Stomach (tissue), 9 donors: ENCODE data around the gene MACC1. TPM values are rescaled to one million over a fixed set of nuclear protein-coding genes. Genes with fewer than 3 reads are reported as not detected.
"Not testable (repeated sequence)": the region's sequence is repeated elsewhere in the genome, so short reads cannot be mapped to it uniquely, and the experiment has no call there.

Experiments
- DNase-seq, 2 donors: peaks; one replicate each; pipeline versions ENCODE4 v3.0.0 to v3.0.0-alpha.2; 2013 to 2019
- H3K27ac ChIP-seq, 5 donors: fragments of 200-600 bp in 4 of 5; sonication (generic) in 4 of 5; one replicate each; pipeline ENCODE4 v1.5.1; 2013 to 2019; ENCODE audit warnings: mild to moderate bottlenecking in 1 of 5, moderate library complexity in 1 of 5
- H3K27me3 ChIP-seq, 3 donors: fragments of 200-600 bp; sonication (generic); one replicate each; pipeline ENCODE4 v1.5.1; 2017 to 2019; ENCODE audit warnings: mixed run types in 1 of 3
- H3K36me3 ChIP-seq, 4 donors: fragments of 200-600 bp; sonication (generic); 1 replicate in 3 of 4; 2 replicates in 1 of 4; pipeline ENCODE4 v1.5.1; 2016 to 2019
- H3K4me1 ChIP-seq, 4 donors: fragments of 200-600 bp; sonication (generic); one replicate each; pipeline ENCODE4 v1.5.1; 2016 to 2019
- H3K4me3 ChIP-seq, 4 donors: fragments of 200-600 bp; sonication (generic) in 3 of 4; one replicate each; pipeline ENCODE4 v1.5.1; 2016 to 2019; ENCODE audit warnings: mild to moderate bottlenecking in 1 of 4
- H3K9me3 ChIP-seq, 4 donors: fragments of 200-600 bp; sonication (generic); one replicate each; pipeline ENCODE4 v1.5.1; 2016 to 2019
- CTCF ChIP-seq, 7 experiments: fragments of 450-650 bp in 4 of 7; fragments of 200-600 bp in 3 of 7; sonication (generic) in 3 of 7; IDR thresholded peaks; one replicate each; pipeline ENCODE4 v1.5.1; 2016 to 2019; ENCODE audit warnings: antibody characterized with exemption in 7 of 7, control low read depth in 2 of 7, mild to moderate bottlenecking in 1 of 7
- EP300 ChIP-seq: sonication (generic); formaldehyde crosslinking; IDR thresholded peaks from one replicate; pipeline ENCODE4 v1.6.1; 2017; ENCODE audit warnings: antibody characterized with exemption
- POLR2A ChIP-seq, 4 donors: fragments of 450-650 bp; IDR thresholded peaks; one replicate each; pipeline ENCODE4 v1.6.1; 2016; ENCODE audit warnings: antibody characterized with exemption in 4 of 4, control low read depth in 2 of 4, mild to moderate bottlenecking in 1 of 4, moderate library complexity in 1 of 4
- POLR2AphosphoS5 ChIP-seq, 3 donors: sonication (generic); formaldehyde crosslinking; IDR thresholded peaks; one replicate each; pipeline ENCODE4 v1.6.1; 2016; ENCODE audit warnings: antibody characterized with exemption in 3 of 3
- WGBS, 5 donors: extraction: QIAGEN DNeasy Blood & Tissue Kit in 3 of 5; methylation state at CpG; one replicate each; pipeline versions ENCODE4 v1.1.5 to v1.1.7; 2013 to 2018; 5-methylcytosine and 5-hydroxymethylcytosine counted together
- intact Hi-C: fragments of 100-400 bp; cut with DNase I; formaldehyde crosslinking; loops from one replicate; pipeline ENCODE4 v1.15.1; 2023; ENCODE audit warnings: low total_unique reads
- polyA plus RNA-seq, 3 donors: library from polyadenylated mRNA; stranded (reverse); fragments of 200-250 nt; gene quantifications; one replicate each; pipeline ENCODE4 v1.2.3, GENCODE V29; 2013
- total RNA-seq, 5 donors: library from RNA; depleted of rRNA; stranded (reverse); fragments of >200 nt; gene quantifications; one replicate each; pipeline versions ENCODE4 v1.1.0 to v1.2.3, GENCODE V29; 2014 to 2016
- donor health status: healthy with polysubstance abuse.
- donor health status: Bipolar disorder and iron deficiency.
- donor health status: healthy.

MACC1 gene
- total and polyA plus RNA-seq, 8 donors, result 0.76 to 41.7 (median 2.2) TPM; not detected in 1

- H3K27me3 ChIP-seq, result no peaks in the 10 kb centered on the region
- TF ChIP-seq CTCF (IDR thresholded peaks at IDR 0.05) (no peak), POLR2AphosphoS5 (IDR thresholded peaks at IDR 0.05) (no peak), POLR2A (IDR thresholded peaks at IDR 0.05) (no peak), EP300 (no peak)
- no peak for DNase-seq
- H3K4me3 ChIP-seq, result no peak overlapping the region
- H3K27ac ChIP-seq, result no peak overlapping the region
- no peaks in the 10 kb centered on the region for H3K36me3 ChIP-seq
- H3K9me3 ChIP-seq, result peaks cover 0 to 9% (median 2%) of the 10 kb centered on the region in 4 donors
- intact Hi-C loops, result no loop called here
- peaks cover 0 to 6% (median 2%) of the 10 kb centered on the region in 4 donors for H3K4me1 ChIP-seq
These were observed 27.3 kb downstream of the MACC1 start for GRCh38 chr7:20189852-20190251.

GRCh38 chr7:20188567-20188966 is 28.6 kb downstream of the MACC1 start:
- Histone ChIP-seq H3K9me3 (peaks cover 0 to 9% (median 2%) of the 10 kb centered on the region in 4 donors), H3K4me1 (peaks cover 0 to 6% (median 2%) of the 10 kb centered on the region in 4 donors), H3K27ac (no peak overlapping the region), H3K36me3 (no peaks in the 10 kb centered on the region), H3K27me3 (no peaks in the 10 kb centered on the region), H3K4me3 (no peak overlapping the region)
- intact Hi-C loops, result no loop called here
- 72 to 85% (median 83%) methylated on average over 1 of the region's 1 CpG for WGBS, 5 donors
- DNase-seq, result no peak
- TF ChIP-seq POLR2AphosphoS5 (IDR thresholded peaks at IDR 0.05), result no peak
- TF ChIP-seq CTCF (IDR thresholded peaks at IDR 0.05), result no peak
- TF ChIP-seq POLR2A (IDR thresholded peaks at IDR 0.05), result no peak
- TF ChIP-seq EP300, result no peak

- H3K36me3 ChIP-seq, DNase-seq, H3K27ac ChIP-seq, H3K9me3 ChIP-seq, H3K27me3 ChIP-seq, H3K4me1 ChIP-seq, intact Hi-C loops, H3K4me3 ChIP-seq: not testable (repeated sequence)
- WGBS, 5 donors, result 76 to 83% (median 80%) methylated on average over 4 of the region's 4 CpGs
These were observed 29.3 kb downstream of the MACC1 start for GRCh38 chr7:20187850-20188249.

GRCh38 chr7:20185988-20186387 is 31.2 kb downstream of the MACC1 start:
- no peaks in the 10 kb centered on the region for H3K36me3 ChIP-seq
- intact Hi-C loops, result no loop called here
- DNase-seq, result no peak
- no peak overlapping the region for H3K27ac ChIP-seq
- TF ChIP-seq POLR2AphosphoS5 (IDR thresholded peaks at IDR 0.05) (no peak), EP300 (no peak), CTCF (IDR thresholded peaks at IDR 0.05) (no peak), POLR2A (IDR thresholded peaks at IDR 0.05) (no peak)
- no peaks in the 10 kb centered on the region for H3K27me3 ChIP-seq
- H3K4me3 ChIP-seq, result no peak overlapping the region
- peaks cover 0 to 3% (median 0%) of the 10 kb centered on the region in 4 donors for H3K4me1 ChIP-seq
- 80 to 90% (median 87%) methylated on average over 5 of the region's 5 CpGs for WGBS, 5 donors
- peaks cover 0 to 9% (median 2%) of the 10 kb centered on the region in 4 donors for H3K9me3 ChIP-seq

- intact Hi-C loops, result no loop called here
- no peak overlapping the region for H3K27ac ChIP-seq
- H3K9me3 ChIP-seq, result no peaks in the 10 kb centered on the region
- H3K27me3 ChIP-seq, result no peaks in the 10 kb centered on the region
- TF ChIP-seq POLR2AphosphoS5 (IDR thresholded peaks at IDR 0.05) (no peak), EP300 (no peak), CTCF (IDR thresholded peaks at IDR 0.05) (no peak), POLR2A (IDR thresholded peaks at IDR 0.05) (no peak)
- no peak overlapping the region for H3K4me3 ChIP-seq
- 79 to 85% (median 82%) methylated on average over 4 of the region's 4 CpGs for WGBS, 5 donors
- DNase-seq, result no peak
- no peaks in the 10 kb centered on the region for H3K36me3 ChIP-seq
- H3K4me1 ChIP-seq, result no peaks in the 10 kb centered on the region
These were observed 34.1 kb downstream of the MACC1 start for GRCh38 chr7:20183086-20183485.
